OCI-LY1 (cell line): ENCODE measurements around the gene SERPINI2.

Experiments used
- CTCF ChIP-seq: fragments of 200-600 bp; sonication (generic), shearing (Covaris generic); IDR thresholded peaks from 2 replicates; pipeline ENCODE4 v1.5.1; 2017; ENCODE audit warnings: mild to moderate bottlenecking, antibody characterized with exemption, low read length, moderate library complexity, mixed read lengths
- EZH2 ChIP-seq: fragments of 200-600 bp; sonication (generic), shearing (Covaris generic); IDR thresholded peaks from 2 replicates; pipeline ENCODE4 v1.8.0; 2017; ENCODE audit warnings: borderline replicate concordance, mixed run types, mild to moderate bottlenecking, antibody characterized with exemption, low read length, moderate library complexity, mixed read lengths

- TF ChIP-seq EZH2 (no peak), CTCF (no peak)
Measured at GRCh38 chr3:167497903-167498302, 24.1 kb upstream of the SERPINI2 start.
